MCF 10A (cell line): Measurements from ENCODE around the gene FAAP100. TPM values are rescaled to one million over a fixed set of nuclear protein-coding genes. Genes with fewer than 3 reads are reported as not detected.

Experiments
- BruUV-seq: library from RNA; stranded (reverse); fragments of 400-500 nt; replicated peaks from 2 replicates; lab custom pipeline; 2021; lab: Mats Ljungman, UMichigan
- CTCF ChIA-PET: fragments of 300-600 bp; sonication (Branson Sonifier 250); formaldehyde crosslinking; extraction: SDS; loops from one replicate; lab custom pipeline; 2021; ENCODE audit warnings: antibody characterized with exemption, inconsistent platforms; lab: Yijun Ruan, JAX
- POLR2A ChIA-PET: fragments of 300-600, 350-650 bp; sonication (Branson Sonifier 250); formaldehyde crosslinking; extraction: SDS; loops from one replicate; lab custom pipeline; 2020; ENCODE audit warnings: antibody characterized with exemption, inconsistent platforms; lab: Yijun Ruan, JAX
- DNase-seq: peaks from one replicate; pipeline ENCODE4 v3.0.0-alpha.2; 2018; ENCODE audit not compliant: unreplicated experiment
- H3K27ac Mint-ChIP-seq: one replicate; pipeline ENCODE4 v1.8.0; 2022; ENCODE audit warnings: mild to moderate bottlenecking, low read depth, mixed read lengths; ENCODE audit not compliant: unreplicated experiment
- H3K27me3 Mint-ChIP-seq: one replicate; pipeline ENCODE4 v1.8.0; 2022; ENCODE audit warnings: mixed read lengths; ENCODE audit not compliant: insufficient read depth, unreplicated experiment
- H3K36me3 Mint-ChIP-seq: one replicate; pipeline ENCODE4 v1.8.0; 2022; ENCODE audit warnings: mild to moderate bottlenecking, moderate library complexity, mixed read lengths; ENCODE audit not compliant: insufficient read depth, unreplicated experiment
- H3K4me1 Mint-ChIP-seq: one replicate; pipeline ENCODE4 v1.8.0; 2022; ENCODE audit warnings: mixed read lengths; ENCODE audit not compliant: insufficient read depth, unreplicated experiment
- H3K4me3 Mint-ChIP-seq: one replicate; pipeline ENCODE4 v1.8.0; 2022; ENCODE audit warnings: mild to moderate bottlenecking, moderate library complexity, mixed read lengths; ENCODE audit not compliant: unreplicated experiment
- H3K9me3 Mint-ChIP-seq: one replicate; pipeline ENCODE4 v1.8.0; 2022; ENCODE audit warnings: mixed read lengths; ENCODE audit not compliant: unreplicated experiment
- CTCF ChIP-seq: fragments of 200-600 bp; IDR thresholded peaks from one replicate; pipeline ENCODE4 v1.8.0; 2022; ENCODE audit warnings: antibody characterized with exemption, mild to moderate bottlenecking; ENCODE audit not compliant: unreplicated experiment
- intact Hi-C: fragments of 100-400 bp; cut with micrococcal nuclease; formaldehyde crosslinking; loops from 2 replicates; pipeline ENCODE4 v1.14.1; 2022
- total RNA-seq: library from RNA; stranded (reverse); gene quantifications from 2 replicates; pipeline ENCODE4 v1.2.3, GENCODE V29; 2022

The FAAP100 gene
- total RNA-seq, 1 experiment from 2014 or later = 32.5 TPM

GRCh38 chr17:81558941-81559806 lies 7.0 kb upstream of the FAAP100 start:
- H3K27me3 Mint-ChIP-seq = no peaks in the 10 kb centered on the region
- intact Hi-C loops = no loop called here
- DNase-seq = no peak
- POLR2A ChIA-PET = interaction anchor here (0.6 kb wide), 1 partner anchor 16 kb away, joined by 4 read pairs; no protein-coding TSS in a partner anchor
- H3K4me3 Mint-ChIP-seq = no peak overlapping the region
- TF ChIP-seq CTCF = no peak
- no TSS peak for BruUV-seq
- CTCF ChIA-PET = no interaction called here
- H3K9me3 Mint-ChIP-seq = no peaks in the 10 kb centered on the region
- H3K27ac Mint-ChIP-seq = no peak overlapping the region
- peaks cover 6% of the 10 kb centered on the region for H3K4me1 Mint-ChIP-seq
- peaks cover 76% of the 10 kb centered on the region for H3K36me3 Mint-ChIP-seq

- no peak for TF ChIP-seq CTCF
- no peak overlapping the region for H3K27ac Mint-ChIP-seq
- no TSS peak for BruUV-seq
- H3K36me3 Mint-ChIP-seq = peaks cover 73% of the 10 kb centered on the region
- intact Hi-C loops = no loop called here
- no peaks in the 10 kb centered on the region for H3K9me3 Mint-ChIP-seq
- peaks cover 6% of the 10 kb centered on the region for H3K4me1 Mint-ChIP-seq
- DNase-seq = no peak
- POLR2A ChIA-PET = no interaction called here
- H3K4me3 Mint-ChIP-seq = no peak overlapping the region
- no peaks in the 10 kb centered on the region for H3K27me3 Mint-ChIP-seq
- CTCF ChIA-PET = no interaction called here
These were observed 5.9 kb upstream of the FAAP100 start for GRCh38 chr17:81558115-81558468.

GRCh38 chr17:81557276-81558114 lies 5.3 kb upstream of the FAAP100 start:
- Mint-ChIP-seq H3K4me1 (peaks cover 6% of the 10 kb centered on the region), H3K4me3 (no peak overlapping the region), H3K27ac (no peak overlapping the region), H3K36me3 (peaks cover 67% of the 10 kb centered on the region), H3K27me3 (no peaks in the 10 kb centered on the region), H3K9me3 (no peaks in the 10 kb centered on the region)
- intact Hi-C loops = no loop called here
- DNase-seq = no peak
- no peak for TF ChIP-seq CTCF
- POLR2A ChIA-PET = interaction anchor here (0.6 to 1.2 kb wide), 4 partner anchors 9 to 188 kb away, joined by 3 to 6 read pairs (median 4); no protein-coding TSS in a partner anchor
- BruUV-seq = no TSS peak
- CTCF ChIA-PET = no interaction called here

- peaks cover 6% of the 10 kb centered on the region for H3K4me1 Mint-ChIP-seq
These were observed 4.7 kb upstream of the FAAP100 start for GRCh38 chr17:81556863-81557262.

More at GRCh38 chr17:81556863-81557262, 4.7 kb upstream of the FAAP100 start:
- BruUV-seq = no TSS peak
- Mint-ChIP-seq H3K27ac (no peak overlapping the region), H3K4me3 (no peak overlapping the region), H3K9me3 (no peaks in the 10 kb centered on the region), H3K27me3 (no peaks in the 10 kb centered on the region), H3K36me3 (peaks cover 62% of the 10 kb centered on the region)
- intact Hi-C loops = no loop called here
- POLR2A ChIA-PET = interaction anchor here (0.6 to 1.2 kb wide), 4 partner anchors 10 to 187 kb away, joined by 3 to 6 read pairs (median 4); no protein-coding TSS in a partner anchor
- CTCF ChIA-PET = no interaction called here
- TF ChIP-seq CTCF = no peak
- no peak for DNase-seq
